Measurements from ENCODE around the gene C2CD5.
A peak's percentile ranks its signal among the peaks of the same experiment; 100 is the strongest.

Gene C2CD5

DNA sequence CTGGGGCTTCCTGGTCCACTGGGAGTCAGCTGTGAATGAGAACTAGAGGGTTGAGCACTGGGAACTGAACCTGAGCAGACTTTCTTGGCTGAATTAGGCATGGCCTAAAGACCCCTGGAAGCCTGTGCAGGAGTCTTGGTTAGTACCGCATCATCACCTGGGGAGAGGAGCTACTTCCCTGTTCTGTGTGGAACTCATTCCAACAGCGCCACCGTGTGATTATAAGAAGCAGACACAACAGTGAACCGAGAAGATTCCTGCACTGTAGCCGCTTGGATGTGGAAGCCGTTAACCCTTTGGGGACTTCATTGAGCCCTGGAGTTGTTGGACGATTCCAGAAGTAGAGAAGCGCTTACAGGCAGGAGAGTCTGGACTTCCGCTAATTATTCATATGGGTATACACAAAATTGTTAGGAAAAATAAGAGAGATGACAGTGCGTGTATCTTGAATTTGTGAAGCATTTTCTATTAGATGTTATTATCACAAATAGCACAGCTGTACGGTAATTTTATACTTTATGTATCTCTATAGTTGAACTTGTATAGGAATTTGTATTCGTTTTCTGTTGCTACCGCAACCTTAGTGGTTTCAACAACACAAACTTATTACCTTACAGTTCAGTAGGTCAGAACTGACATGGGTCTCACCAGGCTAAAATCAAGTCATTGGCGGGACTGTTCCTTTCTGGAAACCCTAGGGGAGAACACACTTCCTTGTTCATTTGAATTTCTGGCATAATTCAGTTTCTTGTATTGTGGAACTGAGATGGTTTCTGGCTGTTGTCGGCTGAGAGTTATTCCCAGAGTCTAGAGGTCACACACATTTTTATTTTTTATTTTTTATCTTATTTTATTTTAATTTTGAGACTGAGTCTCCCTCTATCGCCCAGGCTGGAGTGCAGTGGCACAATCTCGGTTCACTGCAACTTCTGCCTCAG is 100.7 kb downstream of the C2CD5 start:
- no peak overlapping the region for H3K4me3 ChIP-seq (ENCODE audit: low read length)
- no peak for TF ChIP-seq ZNF274 (IDR thresholded peaks at IDR 0.05; ENCODE audit: low read depth, low read length)

DNA sequence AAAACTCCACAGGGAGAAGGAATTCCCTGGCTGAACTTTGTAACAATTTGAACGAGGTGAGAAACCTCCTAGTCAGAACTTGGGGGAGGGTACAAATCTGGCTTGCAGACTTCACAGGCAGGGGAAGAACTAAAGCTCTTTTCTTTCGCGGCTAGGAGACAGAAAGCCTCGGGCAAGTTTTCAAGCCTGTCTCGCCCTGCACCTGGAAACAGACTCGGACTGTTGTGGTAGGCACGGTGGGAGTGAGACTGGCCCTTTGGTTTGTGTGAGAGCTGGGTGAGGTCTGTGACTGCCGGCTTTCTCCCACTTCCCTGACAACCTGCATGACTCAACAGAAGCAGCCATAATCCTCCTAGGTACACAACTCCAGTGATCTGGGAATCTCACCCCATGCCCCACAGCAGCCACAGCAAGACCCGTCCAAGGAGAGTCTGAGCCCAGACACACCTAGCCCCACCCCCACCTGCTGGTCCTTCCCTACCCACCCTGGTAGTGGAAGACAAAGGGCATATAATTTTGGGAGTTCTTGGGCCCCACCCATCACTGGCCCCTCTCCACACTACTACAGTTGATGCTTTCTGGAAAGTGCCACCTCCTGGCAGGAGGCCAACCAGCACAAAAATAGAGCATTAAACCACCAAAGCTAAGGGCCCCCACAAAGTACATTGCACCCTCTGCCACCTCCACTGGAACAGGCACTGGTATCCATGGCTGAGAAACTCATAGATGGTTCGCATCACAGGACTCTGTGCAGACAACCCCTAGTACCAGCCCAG is 107.1 kb downstream of the C2CD5 start:
- H3K4me3 ChIP-seq (ENCODE audit: low read length), result no peak overlapping the region
- TF ChIP-seq ZNF274 (IDR thresholded peaks at IDR 0.05; ENCODE audit: low read depth, low read length), result no peak

DNA sequence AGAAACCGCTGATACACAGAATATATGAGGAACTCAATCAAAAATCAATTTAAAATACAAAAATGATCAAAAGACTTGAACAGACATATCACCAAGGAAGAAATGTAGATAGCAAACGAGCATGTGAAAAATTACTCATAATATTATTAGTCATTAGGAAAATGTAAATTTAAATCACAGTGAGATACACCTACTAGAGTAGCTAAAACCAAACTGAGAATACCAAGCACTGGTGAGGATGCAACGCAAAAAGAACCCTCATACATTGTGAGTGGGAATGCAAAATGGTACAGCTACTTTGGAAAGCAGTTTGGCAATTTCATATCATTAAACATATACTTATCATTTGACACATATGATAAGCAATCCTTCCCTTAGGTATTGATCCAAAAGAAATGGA is 108.8 kb downstream of the C2CD5 start:
- no peak for TF ChIP-seq ZNF274 (IDR thresholded peaks at IDR 0.05; ENCODE audit: low read depth, low read length)
- H3K4me3 ChIP-seq (ENCODE audit: low read length), result no peak overlapping the region

DNA sequence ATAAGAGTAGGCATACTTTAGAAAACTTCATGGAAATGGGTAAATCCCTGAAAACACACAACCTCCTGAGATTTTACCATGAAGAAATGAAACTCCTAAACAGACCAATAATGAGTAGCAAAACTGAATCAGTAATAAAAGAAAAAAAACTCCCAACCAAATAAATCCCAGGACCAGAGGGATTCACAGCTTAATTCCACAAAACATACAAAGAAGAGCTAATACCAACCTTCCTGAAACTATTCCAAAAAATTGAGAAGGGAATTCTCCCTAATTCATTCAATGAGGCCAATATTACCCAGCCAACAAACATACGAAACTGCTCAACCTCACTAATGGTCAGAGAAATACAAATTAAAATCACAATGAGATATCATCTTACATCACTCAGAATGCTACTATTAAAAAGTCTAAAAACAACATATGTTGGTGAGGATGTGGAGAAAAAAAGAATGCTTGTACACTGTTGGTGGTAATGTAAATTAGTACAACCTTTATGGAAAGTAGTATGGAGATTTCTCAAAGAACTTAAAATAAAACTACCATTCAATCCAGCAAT is 112.6 kb downstream of the C2CD5 start:
- no peak overlapping the region; the same call in 1 of the 2 replicates for H3K4me3 ChIP-seq (ENCODE audit: low read length)
- TF ChIP-seq ZNF274 (IDR thresholded peaks at IDR 0.05; ENCODE audit: low read depth, low read length), result no peak

DNA sequence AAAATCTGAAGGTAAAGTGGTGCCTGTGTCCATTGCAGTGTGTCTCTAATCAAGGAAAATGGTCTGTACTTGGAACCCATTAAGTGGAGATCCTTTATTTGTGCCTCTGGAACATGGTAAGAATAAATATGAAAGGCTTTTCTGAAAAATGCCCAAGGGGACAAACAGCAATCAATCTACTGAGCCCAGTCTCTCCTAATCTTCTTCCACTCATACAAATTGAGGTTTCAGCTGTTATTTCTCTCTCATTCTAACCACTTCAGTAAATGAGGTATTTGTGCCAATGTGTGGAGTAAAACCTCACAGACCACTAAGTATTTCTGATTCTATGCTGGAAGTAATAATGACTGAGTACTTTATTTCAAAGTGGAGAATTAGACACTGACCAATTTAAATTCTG is 127.5 kb downstream of the C2CD5 start:
- no peak for TF ChIP-seq ZNF274 (IDR thresholded peaks at IDR 0.05; ENCODE audit: low read depth, low read length)

DNA sequence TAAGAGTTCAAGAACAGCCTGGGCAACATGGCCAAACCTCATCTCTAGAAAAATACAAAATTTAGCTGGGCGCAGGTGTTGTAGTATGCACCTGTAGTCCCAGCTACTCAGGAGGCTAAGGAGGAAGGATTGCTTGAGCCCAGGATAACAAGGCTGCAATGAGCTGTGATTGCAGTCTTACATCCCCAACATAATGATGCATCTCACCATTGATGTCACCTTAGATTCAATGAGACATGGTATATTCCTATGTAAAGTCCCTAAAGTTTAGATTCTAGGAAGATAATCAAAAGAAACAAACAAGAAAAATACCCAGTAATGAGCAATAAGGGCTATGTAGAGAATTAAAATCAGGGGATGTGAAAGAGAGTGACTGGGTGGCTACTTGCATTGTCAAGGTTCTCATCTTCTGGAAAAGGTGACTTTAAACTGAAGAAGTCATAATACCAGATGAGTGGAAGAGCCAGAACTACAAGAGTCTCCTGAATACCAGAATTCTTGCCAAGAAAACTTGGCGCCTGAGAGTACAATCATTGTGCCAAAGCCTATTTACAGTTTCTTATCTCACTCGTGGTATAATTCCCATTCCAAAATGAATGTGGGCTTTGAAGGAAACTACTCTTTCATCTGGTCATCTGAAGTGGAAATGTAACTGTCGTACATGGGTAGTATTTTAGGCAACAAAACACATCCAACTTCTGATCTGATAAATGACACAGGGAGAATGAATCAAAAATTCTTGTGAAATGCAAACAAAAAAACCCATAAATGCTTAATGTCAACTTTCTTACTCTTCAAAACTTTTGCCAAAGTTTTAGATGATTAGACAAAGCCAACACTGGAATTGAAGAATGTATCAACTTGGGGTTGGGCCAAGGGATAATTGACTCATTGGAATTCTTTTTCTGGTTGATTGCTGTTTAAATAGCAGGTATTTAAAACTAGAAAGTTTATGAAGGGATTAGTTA is 128.7 kb downstream of the C2CD5 start:
- no peak for TF ChIP-seq ZNF274 (IDR thresholded peaks at IDR 0.05; ENCODE audit: low read depth, low read length)
- H3K4me3 ChIP-seq (ENCODE audit: low read length), result no peak overlapping the region

More for the DNA sequence above, 127.5 kb downstream of the C2CD5 start:
- no peak overlapping the region for H3K4me3 ChIP-seq (ENCODE audit: low read length)

DNA sequence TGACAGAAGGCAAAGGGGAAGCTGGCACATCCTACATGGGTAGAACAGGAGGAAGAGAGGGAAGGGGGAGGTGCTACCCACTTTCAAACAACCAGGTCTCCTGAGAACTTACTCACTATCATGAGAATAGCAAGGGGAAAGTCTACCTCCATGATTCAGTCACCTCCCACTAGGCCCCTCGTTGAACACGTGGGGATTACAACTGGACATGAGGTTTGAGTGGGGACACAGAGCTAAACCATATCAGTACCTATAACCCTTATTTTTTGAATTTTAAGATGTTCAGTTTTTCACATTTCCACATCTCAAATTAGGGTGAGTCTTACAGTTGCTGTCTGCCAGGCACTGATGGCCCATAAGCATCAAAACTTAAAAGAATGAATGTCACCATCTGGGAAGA is 129.6 kb downstream of the C2CD5 start:
- H3K4me3 ChIP-seq (ENCODE audit: low read length), result no peak overlapping the region
- no peak for TF ChIP-seq ZNF274 (IDR thresholded peaks at IDR 0.05; ENCODE audit: low read depth, low read length)

DNA sequence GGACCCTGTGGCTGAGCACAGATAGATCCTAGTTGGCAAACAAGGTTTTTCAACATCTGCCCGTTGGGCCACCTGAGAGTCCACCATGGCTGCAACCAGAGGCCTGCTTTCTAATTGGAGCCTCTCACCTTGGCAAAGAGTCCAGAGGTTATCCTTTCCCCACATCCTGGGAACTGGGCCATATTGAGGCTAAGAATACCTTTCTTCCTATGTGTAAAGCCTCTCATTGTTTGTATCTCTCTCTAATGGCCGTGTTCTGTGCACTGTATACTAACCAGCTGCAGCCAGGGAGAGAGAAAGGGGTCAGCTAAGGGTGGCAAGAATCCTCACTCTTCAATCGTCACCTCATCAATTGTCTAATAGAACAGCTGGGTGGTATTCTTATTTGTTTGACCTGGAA is 130.8 kb downstream of the C2CD5 start:
- no peak for TF ChIP-seq ZNF274 (IDR thresholded peaks at IDR 0.05; ENCODE audit: low read depth, low read length)
- H3K4me3 ChIP-seq (ENCODE audit: low read length), result no peak overlapping the region

DNA sequence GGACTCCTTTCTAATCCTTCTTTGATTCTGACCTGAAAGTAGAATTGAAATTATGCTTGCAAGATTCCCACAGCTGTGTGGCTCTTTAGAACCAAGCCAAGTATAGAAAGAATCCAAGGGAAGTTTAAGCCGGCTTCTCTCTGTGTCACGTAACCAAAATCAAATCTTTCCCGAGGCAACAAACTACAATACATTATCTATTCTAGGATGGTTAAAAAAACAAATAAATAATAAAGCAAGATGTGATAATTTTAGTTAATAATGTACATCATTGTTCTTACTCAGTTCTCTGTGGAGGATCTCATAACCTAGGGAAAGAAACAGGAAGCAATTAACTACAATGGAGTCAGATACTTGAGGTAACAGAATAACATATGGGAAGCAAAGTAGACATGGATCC is 131.8 kb downstream of the C2CD5 start:
- no peak for TF ChIP-seq ZNF274 (IDR thresholded peaks at IDR 0.05; ENCODE audit: low read depth, low read length)
- no peak overlapping the region for H3K4me3 ChIP-seq (ENCODE audit: low read length)

DNA sequence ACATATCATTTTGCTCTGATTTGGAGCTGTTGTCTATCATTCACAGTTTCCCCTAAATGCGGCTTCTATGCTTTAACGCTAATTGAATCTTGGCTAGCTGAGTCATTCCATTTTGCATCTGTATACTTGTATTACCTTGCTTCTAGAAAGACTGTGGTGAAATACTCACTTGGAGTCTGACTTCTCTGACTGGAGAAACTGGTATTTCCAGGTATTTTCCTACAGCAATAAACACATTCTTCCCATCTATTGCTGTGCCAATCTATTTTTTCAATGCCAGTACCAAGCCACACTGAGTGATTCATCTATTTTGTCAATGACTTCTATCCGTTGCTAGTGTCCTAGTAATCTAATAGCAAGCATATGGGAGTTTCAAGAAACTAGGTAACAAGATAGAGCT is 133.9 kb downstream of the C2CD5 start:
- TF ChIP-seq ZNF274 (IDR thresholded peaks at IDR 0.05; ENCODE audit: low read depth, low read length), result no peak

DNA sequence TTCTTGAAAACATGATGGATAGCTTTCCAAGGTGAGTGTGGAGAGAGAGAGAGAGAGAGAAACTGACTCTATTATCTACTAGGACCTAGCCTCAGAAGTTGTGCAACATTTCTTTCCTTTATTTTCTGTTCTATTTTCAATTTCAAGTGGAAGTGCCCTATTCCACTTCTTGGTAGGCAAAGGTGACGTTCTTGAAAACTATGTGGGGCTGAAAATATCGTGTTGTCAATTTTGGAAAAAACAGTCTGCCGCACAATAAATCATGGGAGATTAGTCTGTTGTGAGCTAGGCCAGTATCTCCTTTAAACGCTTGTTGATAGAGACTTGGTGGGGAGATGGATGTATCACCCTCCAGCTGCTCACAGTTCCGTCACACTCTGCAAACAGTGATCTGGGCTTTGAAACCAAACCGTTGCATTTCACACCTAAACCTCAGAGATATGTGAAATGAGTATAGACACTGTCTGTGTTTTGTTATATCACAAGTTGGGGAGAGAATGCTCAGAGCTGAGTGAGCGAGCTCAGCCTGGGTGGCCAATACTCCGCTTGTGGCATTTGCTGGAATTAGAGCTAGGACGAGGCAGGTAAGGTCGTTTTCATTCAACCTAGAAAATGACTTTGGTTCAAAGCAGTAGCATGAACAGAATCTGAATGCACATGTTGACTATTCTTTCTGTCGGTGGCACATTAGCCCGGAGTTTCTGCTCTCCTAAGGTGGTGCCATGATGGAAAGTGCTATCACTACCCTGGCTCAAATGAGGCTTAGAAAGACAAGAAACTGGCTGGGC is 134.8 kb downstream of the C2CD5 start:
- H3K4me3 ChIP-seq (ENCODE audit: low read length), result peak overlapping the region; percentile 26; the same call in 1 of the 2 replicates
- TF ChIP-seq ZNF274 (IDR thresholded peaks at IDR 0.05; ENCODE audit: low read depth, low read length), result no peak

More for the DNA sequence above, 133.9 kb downstream of the C2CD5 start:
- H3K4me3 ChIP-seq (ENCODE audit: low read length), result no peak overlapping the region

DNA sequence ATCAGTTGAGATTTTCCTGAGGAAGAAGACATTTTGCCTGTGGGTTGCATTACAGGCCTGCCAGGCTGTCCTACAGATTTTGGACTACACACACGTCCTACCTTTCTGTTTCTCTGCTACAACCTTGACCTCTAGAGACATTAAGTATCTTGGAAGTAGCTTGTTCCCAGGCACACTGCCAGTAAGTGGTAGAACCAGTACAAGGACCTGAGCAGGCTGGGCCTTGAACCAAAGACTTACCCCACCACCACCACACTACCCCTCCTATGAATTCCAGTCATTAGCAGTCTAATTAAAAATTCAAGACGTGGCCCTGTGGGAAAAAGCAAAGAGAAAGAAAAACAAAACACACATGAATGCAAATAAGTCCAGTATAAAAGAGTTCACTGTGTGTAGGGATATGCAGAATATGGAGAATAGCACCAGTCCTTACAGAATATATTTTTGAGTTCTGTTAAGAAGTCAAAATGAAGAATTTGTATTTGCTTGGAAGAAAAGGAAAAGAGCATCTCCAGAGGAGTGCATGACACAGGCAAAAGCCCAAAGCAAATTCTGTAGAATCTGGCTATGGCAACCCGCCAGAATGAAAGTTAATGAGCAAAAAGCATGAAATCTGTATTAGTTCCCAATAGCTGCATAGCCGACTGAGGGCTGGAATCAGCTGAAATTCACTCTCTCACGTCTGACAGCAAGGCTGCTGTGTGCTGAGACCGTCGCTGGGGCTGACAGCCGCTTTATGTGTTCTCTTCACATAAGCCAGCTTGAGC is 135.5 kb downstream of the C2CD5 start:
- H3K4me3 ChIP-seq (ENCODE audit: low read length), result peak overlapping the region; percentile 26; the same call in 1 of the 2 replicates
- no peak for TF ChIP-seq ZNF274 (IDR thresholded peaks at IDR 0.05; ENCODE audit: low read depth, low read length)
